Activated T-cell treated with anti-CD3 and anti-CD28 coated beads, Interleukin-2, amount 50 U/mL, for 4 hours (primary cell): Measurements from ENCODE around the gene SERPINE2. TPM values are rescaled to one million over a fixed set of nuclear protein-coding genes. Genes with fewer than 3 reads are reported as not detected.
"Not testable (repeated sequence)": the region's sequence is repeated elsewhere in the genome, so short reads cannot be mapped to it uniquely, and the experiment has no call there.

ENCODE experiments used
- ATAC-seq, 2 donors: fragments of 200-7000 bp; cut with Tn5 transposase; one replicate each; pipeline ENCODE4 v1.10.0; 2021
- DNase-seq: peaks from one replicate; pipeline ENCODE4 v3.0.0-alpha.2; 2020
- H3K27me3 Mint-ChIP-seq: one replicate; pipeline ENCODE4 v1.8.0; 2021; ENCODE audit warnings: low read depth, mixed read lengths
- H3K36me3 Mint-ChIP-seq: one replicate; pipeline ENCODE4 v1.8.0; 2022; ENCODE audit warnings: mixed read lengths; ENCODE audit not compliant: insufficient read depth
- H3K4me1 Mint-ChIP-seq: one replicate; pipeline ENCODE4 v1.8.0; 2021; ENCODE audit warnings: low read depth, mixed read lengths
- H3K4me3 Mint-ChIP-seq: one replicate; pipeline ENCODE4 v1.8.0; 2021; ENCODE audit warnings: mild to moderate bottlenecking, moderate library complexity, mixed read lengths
- H3K9me3 Mint-ChIP-seq: one replicate; pipeline ENCODE4 v1.8.0; 2021; ENCODE audit warnings: mixed read lengths
- total RNA-seq, 3 donors: library from RNA; stranded (reverse); gene quantifications; one replicate each; pipeline ENCODE4 v1.2.1, GENCODE V29; 2021

Gene SERPINE2
- total RNA-seq, 3 donors from 2014 or later: 9.8 to 16.2 (median 15.9) TPM

DNA sequence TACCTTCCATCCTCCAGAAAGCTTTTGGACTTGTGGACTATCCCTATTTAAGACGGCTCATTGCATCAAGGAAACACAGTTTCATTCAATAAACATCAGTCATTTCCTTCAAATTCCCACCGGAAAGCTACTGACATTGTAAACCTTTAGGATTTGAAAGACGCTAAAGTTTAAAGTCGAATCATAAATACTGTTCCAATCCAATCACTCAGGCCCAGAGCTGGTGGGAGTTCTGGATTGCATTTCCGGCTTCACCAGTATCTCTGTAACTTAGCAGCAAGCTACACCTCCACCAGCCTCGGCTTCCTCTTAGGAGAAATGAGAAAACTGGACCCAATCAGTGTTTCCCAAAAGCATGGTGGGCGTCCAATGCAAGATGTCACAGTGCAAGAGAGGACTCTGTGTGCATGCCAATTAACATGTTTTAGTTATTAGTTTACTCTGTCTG lies 95.5 kb downstream of the SERPINE2 start:
- Mint-ChIP-seq H3K9me3 (peaks cover 11% of the 10 kb centered on the region), H3K36me3 (peaks cover 14% of the 10 kb centered on the region), H3K27me3 (no peaks in the 10 kb centered on the region), H3K4me3 (peak overlapping the region; percentile 92), H3K4me1 (peaks cover 55% of the 10 kb centered on the region)
- DNase-seq (no peak), ATAC-seq (no peak)

- DNase-seq (no peak), ATAC-seq (no peak)
- Mint-ChIP-seq H3K36me3 (peaks cover 14% of the 10 kb centered on the region), H3K9me3 (peaks cover 11% of the 10 kb centered on the region), H3K27me3 (no peaks in the 10 kb centered on the region), H3K4me1 (peaks cover 56% of the 10 kb centered on the region), H3K4me3 (peak overlapping the region; percentile 92)
These were observed 96.0 kb downstream of the SERPINE2 start for GRCh38 chr2:223943135-223943534.

DNA sequence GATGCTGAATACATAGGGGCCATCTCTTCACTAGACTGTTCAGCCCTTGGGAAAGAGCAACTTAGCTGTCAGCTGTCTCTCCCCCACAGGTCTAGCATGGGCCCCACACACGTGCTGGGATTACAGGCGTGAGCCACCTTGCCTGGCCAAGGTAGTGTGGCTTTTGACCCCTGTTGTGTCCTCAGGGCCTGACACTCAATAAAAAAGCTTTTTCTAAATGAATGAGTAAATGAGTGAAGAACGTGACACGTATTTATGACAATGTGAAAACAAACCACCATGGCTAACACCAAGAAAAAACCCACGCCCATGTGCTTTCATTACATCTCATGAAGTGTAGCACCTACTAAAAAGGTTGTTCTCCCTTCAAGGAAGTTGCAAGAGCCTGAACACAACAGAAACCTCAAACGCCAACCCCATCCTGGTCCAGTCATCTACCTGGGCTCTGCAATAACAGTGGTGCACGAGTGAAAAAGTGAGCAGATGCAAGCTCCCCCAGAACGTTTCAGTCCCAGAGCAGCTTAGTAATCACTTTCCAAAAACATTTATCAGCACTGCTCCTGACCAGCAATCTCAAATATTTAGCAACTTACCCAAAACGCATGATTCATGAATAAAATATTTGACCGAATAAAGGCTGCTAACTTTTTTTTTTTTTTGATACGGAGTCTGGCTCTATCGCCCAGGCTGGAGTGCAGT lies 97.4 kb downstream of the SERPINE2 start:
- Mint-ChIP-seq H3K4me1 (peaks cover 62% of the 10 kb centered on the region), H3K36me3 (peaks cover 16% of the 10 kb centered on the region), H3K4me3 (peak overlapping the region; percentile 68), H3K9me3 (peaks cover 11% of the 10 kb centered on the region), H3K27me3 (no peaks in the 10 kb centered on the region)
- DNase-seq (peak; percentile 37), ATAC-seq (peak; percentile 86 to 87)

DNA sequence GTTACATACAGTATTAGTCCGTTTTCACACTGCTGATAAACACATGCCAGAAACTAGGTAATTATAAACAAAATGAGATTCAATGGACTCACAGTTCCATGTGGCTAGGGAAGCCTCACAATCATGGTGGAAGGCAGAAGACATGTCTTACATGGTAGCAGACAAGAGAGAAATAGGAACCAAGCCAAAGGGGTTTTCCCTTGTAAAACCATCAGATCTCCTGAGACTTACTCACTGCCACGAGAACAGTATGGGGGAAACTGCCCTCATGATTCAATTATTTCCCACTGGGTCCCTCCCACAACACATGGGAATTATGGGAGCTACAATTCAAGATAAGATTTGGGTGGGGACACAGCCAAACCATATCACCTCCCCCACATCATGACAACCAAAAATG lies 99.6 kb downstream of the SERPINE2 start:
- not testable (repeated sequence) for H3K4me3 Mint-ChIP-seq, DNase-seq, H3K27me3 Mint-ChIP-seq
- Mint-ChIP-seq H3K9me3 (peaks cover 11% of the 10 kb centered on the region), H3K36me3 (peaks cover 18% of the 10 kb centered on the region), H3K4me1 (peaks cover 72% of the 10 kb centered on the region)
- ATAC-seq: peak; percentile 25 to 32

GRCh38 chr2:223937535-223937934 lies 101.6 kb downstream of the SERPINE2 start:
- DNase-seq (no peak), ATAC-seq (no peak)
- H3K9me3 Mint-ChIP-seq: peaks cover 11% of the 10 kb centered on the region
- peaks cover 69% of the 10 kb centered on the region for H3K4me1 Mint-ChIP-seq
- H3K27me3 Mint-ChIP-seq: no peaks in the 10 kb centered on the region
- peaks cover 15% of the 10 kb centered on the region for H3K36me3 Mint-ChIP-seq
- H3K4me3 Mint-ChIP-seq: no peak overlapping the region

DNA sequence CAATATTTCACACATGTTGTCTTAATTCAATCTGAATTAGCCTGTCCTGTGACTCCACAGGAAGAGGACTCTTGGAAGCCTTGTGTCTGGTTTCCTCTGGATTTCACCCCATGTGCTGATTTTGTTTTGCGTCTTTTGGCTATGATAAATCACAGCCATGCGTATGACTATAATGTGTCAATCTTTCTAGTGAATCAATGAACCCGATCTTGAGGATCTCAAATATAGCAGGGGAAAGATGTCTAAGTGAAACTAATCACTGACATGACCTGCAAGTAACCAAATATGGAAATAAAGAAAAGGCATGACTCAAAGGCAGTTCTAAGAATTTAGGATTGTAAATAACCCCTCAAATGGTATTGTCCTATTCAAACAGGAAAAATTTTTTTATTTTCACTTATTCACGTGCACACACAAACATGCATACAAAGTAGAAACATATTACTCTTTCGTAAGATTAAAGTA lies 102.2 kb downstream of the SERPINE2 start:
- ATAC-seq (peak; percentile 1 to 4), DNase-seq (no peak)
- Mint-ChIP-seq H3K36me3 (peaks cover 15% of the 10 kb centered on the region), H3K9me3 (peaks cover 11% of the 10 kb centered on the region), H3K4me1 (peaks cover 68% of the 10 kb centered on the region), H3K27me3 (no peaks in the 10 kb centered on the region), H3K4me3 (no peak overlapping the region)

GRCh38 chr2:223935459-223936125 lies 103.5 kb downstream of the SERPINE2 start:
- ATAC-seq (no peak), DNase-seq (no peak)
- Mint-ChIP-seq H3K4me3 (no peak overlapping the region), H3K9me3 (peaks cover 7% of the 10 kb centered on the region), H3K36me3 (peaks cover 11% of the 10 kb centered on the region), H3K27me3 (no peaks in the 10 kb centered on the region), H3K4me1 (peaks cover 69% of the 10 kb centered on the region)

GRCh38 chr2:223934870-223935269 lies 104.2 kb downstream of the SERPINE2 start:
- peaks cover 11% of the 10 kb centered on the region for H3K36me3 Mint-ChIP-seq
- H3K4me1 Mint-ChIP-seq: peaks cover 75% of the 10 kb centered on the region
- H3K27me3 Mint-ChIP-seq: no peaks in the 10 kb centered on the region
- H3K9me3 Mint-ChIP-seq: peaks cover 7% of the 10 kb centered on the region
- DNase-seq (no peak), ATAC-seq (no peak)
- no peak overlapping the region for H3K4me3 Mint-ChIP-seq

DNA sequence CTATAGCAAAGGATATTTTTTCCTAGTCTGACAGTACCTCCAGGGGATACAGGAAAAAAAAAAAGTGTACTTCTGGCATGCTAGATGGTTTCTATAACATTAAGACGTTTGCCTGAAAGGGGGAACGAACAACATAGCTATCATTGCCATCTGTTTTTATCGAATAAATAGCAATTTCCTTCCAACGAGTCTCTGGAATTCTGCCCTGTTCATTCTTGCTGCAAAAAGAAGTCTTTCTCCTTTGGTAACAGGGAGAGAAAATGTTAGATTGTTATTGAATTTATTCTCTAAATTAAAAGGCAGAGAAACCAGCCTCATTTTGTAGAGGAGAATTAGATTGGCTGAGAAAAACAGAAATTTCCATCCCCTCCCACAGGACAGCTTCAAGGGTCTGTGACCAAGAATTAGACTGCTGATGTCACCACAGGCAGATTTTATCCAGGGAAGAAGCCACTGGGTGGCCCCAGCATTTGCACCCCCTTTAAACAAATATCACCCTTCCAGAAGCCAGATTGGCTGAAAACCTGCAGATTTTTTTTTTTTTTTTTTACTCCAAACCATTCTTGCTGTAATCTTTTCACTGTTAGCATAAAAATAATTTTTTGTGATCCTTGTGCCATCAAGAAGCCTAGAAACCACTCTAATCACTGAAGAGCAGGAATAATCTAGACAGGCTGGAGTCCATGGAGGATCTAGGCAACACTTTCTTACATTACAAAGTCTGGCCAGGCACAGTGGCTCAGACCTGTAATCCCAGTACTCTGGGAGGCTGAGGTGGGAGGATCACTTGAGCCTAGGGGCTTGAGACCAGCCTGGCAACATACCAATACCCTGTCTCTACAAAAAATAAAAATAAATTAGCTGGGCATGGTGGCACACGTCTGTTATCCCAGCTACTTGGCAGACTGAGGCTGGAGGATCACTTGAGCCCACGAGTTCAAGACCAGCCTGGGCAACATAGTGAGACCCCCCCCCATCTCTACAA lies 106.0 kb downstream of the SERPINE2 start:
- Mint-ChIP-seq H3K27me3 (no peaks in the 10 kb centered on the region), H3K4me1 (peaks cover 68% of the 10 kb centered on the region), H3K36me3 (peaks cover 5% of the 10 kb centered on the region), H3K9me3 (no peaks in the 10 kb centered on the region), H3K4me3 (no peak overlapping the region)
- ATAC-seq (no peak), DNase-seq (no peak)

DNA sequence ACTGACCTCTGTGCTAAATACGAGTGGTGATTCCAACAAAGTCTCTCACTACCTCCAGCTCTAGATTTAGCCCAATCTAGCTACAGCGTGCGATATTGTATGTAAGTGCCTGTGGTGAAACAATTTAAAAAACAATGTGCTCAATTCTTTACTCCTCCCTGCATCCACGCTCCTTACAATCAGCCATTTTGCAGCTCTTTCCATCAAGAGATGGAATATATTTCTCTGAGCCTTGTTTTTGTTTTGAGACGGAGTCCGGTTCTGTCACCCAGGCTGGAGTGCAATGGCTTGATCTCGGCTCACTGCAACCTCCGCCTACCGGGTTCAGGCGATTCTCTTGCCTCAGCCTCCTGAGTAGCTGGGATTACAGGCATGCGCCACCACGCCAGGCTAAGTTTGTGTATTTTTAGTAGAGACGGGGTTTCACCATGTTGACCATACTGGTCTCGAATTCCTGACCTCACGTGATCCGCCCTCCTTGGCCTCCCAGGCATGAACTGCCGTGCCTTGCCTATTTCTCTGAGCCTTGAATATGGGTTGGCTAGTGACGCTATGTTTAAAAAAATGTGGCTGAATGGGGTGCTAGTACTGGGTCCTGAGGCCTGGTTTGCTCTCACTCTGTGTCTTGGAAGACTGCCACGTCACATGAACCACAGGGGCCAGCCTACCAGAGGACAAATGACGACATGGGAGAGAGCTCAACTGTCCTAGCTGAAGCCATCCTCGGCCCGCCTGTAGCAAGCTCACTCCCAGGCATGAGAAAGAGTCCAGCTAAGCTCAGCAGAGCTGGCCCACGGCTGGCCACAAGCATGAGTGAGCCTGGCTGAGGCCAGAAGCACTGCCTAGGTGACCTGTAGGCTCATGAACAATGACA lies 108.7 kb downstream of the SERPINE2 start:
- ATAC-seq: peak; percentile 17 to 18
- no peak for DNase-seq
- H3K9me3 Mint-ChIP-seq: no peaks in the 10 kb centered on the region
- peaks cover 2% of the 10 kb centered on the region for H3K36me3 Mint-ChIP-seq
- H3K4me1 Mint-ChIP-seq: peaks cover 51% of the 10 kb centered on the region
- no peaks in the 10 kb centered on the region for H3K27me3 Mint-ChIP-seq
- no peak overlapping the region for H3K4me3 Mint-ChIP-seq

GRCh38 chr2:223929571-223930102 lies 109.4 kb downstream of the SERPINE2 start:
- no peaks in the 10 kb centered on the region for H3K27me3 Mint-ChIP-seq
- ATAC-seq (peak; percentile 64 to 75), DNase-seq (no peak)
- peak overlapping the region; percentile 11 for H3K4me3 Mint-ChIP-seq
- peaks cover 44% of the 10 kb centered on the region for H3K4me1 Mint-ChIP-seq
- no peaks in the 10 kb centered on the region for H3K9me3 Mint-ChIP-seq
- peaks cover 2% of the 10 kb centered on the region for H3K36me3 Mint-ChIP-seq

DNA sequence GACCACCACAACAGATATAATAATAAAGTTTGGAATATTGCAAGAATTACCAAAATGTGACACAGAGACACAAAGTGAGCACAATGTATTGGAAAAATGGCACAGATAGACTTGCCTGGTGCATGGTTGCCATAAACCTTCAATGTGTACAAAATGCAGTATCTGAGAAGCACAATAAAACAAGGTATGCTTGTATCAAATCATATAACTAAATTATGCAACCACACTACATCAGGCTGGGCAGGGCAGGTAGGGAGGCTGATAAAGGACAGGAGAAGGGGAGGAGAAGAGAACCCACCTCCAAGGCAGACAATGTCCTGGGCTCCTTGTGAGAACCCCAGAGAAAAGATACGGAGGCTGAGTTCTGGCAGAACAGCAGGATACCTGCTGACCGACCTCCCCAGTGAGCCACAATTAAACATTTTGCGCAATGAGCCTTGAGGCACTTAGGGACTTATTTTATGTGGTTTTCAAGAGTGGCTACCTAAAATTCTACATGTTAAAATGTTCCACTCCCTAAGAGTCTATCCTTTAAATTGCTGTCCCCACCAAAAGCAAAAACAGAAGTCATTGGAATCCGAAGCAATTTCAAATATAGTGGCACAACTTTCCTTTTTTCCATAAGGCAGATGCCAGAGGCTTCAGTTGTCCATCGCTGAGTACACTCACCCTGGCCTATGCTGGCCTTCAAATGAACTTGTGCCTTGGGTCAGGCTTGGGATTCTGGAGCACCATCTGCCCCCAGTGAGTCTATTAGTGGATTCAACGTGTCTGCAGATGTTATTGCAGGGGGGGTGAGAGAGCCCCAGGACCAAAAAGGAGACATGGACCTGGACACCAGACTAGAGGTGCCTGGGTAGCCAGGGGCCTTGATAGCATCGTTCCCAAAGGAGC lies 110.7 kb downstream of the SERPINE2 start:
- Mint-ChIP-seq H3K27me3 (no peaks in the 10 kb centered on the region), H3K9me3 (no peaks in the 10 kb centered on the region), H3K4me1 (peaks cover 42% of the 10 kb centered on the region), H3K4me3 (no peak overlapping the region), H3K36me3 (peaks cover 2% of the 10 kb centered on the region)
- no peak for DNase-seq
- no peak for ATAC-seq
